GM18526 (cell line): ENCODE data around the gene UMODL1.

Source experiments
- POLR2A ChIP-seq: IDR thresholded peaks from 3 replicates; pipeline ENCODE4 v1.6.1; 2011; ENCODE audit not compliant: insufficient read length; ENCODE audit errors: extremely low read depth

The UMODL1 gene

GRCh38 chr21:42147386-42148020, 76.4 kb downstream of the UMODL1 start:
- no peak for TF ChIP-seq POLR2A

GRCh38 chr21:42148097-42148496, 77.0 kb downstream of the UMODL1 start:
- TF ChIP-seq POLR2A: no peak

GRCh38 chr21:42148584-42148983, 77.5 kb downstream of the UMODL1 start:
- no peak for TF ChIP-seq POLR2A

DNA sequence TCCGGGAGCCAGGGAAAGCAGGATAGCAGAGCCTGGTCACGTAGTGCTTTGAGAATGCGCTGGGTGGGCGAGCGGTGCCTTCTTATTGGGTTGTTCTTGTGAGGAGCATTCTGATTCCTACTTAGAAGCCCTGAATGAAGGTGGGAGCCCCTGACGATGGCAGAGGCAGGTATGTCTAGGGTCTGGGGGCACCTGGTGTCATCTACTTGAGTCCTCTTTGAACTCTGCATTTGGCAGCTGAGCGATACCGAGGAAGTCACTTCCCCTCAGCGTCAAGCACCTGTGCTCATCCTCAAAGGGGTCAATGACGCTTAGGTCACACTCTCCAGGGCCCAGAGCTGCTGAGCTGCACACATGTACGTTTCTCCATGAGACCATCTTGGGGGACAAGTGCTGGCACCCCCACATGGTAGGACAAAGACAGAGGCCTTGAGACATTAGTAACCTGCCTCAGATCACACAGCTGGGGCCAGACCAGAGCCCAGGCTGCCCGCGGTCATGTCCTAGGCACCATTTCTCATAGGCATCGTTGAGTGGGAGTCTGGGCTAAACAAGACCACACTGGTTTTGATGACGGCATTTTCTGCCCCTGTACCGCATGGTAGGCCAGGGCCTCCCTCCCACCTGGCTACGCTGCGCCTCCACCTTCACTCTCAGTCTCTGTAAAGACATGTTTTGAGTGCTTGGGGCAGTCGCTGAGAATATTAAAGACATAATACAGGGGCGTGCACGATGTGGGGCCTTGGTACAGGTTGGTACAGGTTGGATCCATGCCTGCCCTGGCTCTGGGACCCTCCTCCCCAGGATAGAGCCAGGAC, 78.7 kb downstream of the UMODL1 start:
- no peak for TF ChIP-seq POLR2A

- TF ChIP-seq POLR2A: no peak
Measured at GRCh38 chr21:42150474-42151085, 79.5 kb downstream of the UMODL1 start.

DNA sequence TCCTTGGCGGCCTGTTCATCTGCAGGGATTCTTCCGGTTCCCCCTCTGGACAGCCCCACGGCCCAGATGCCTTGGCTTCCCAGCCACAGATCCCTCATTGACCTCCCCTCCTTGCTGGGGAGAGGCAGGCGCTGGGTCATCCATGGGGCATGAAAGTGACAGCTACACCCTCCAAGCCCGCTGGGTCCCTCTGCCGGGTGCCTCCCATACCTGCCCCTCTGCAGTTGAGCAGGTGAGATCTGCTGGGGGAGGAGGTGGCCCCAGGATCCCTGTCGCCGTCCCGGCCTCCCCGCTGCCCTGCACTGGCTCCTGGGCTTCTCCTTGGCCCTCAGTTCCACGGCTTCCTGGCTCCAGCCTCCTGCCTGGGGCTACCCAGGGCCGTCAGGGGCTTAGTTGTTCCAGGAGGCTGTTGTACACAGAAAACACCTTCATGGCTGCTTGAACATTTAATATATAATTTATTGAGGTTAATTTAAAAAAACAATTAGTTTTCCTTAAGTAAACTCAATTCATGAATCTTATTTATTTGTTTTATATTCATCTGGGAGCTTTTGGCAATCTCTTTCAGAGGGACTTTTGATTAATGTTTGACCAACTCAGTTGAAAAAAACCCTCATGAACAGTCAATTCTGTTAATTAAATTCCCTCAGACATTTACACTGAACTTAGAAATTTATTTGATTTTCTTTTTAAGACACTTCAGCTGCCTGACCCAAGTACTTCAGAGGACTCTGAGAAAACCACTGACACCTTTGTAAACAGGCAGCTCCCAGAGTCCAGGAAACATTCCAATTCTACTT, 80.2 kb downstream of the UMODL1 start:
- no peak for TF ChIP-seq POLR2A

- TF ChIP-seq POLR2A: no peak
Measured at GRCh38 chr21:42151948-42152220, 80.8 kb downstream of the UMODL1 start.

DNA sequence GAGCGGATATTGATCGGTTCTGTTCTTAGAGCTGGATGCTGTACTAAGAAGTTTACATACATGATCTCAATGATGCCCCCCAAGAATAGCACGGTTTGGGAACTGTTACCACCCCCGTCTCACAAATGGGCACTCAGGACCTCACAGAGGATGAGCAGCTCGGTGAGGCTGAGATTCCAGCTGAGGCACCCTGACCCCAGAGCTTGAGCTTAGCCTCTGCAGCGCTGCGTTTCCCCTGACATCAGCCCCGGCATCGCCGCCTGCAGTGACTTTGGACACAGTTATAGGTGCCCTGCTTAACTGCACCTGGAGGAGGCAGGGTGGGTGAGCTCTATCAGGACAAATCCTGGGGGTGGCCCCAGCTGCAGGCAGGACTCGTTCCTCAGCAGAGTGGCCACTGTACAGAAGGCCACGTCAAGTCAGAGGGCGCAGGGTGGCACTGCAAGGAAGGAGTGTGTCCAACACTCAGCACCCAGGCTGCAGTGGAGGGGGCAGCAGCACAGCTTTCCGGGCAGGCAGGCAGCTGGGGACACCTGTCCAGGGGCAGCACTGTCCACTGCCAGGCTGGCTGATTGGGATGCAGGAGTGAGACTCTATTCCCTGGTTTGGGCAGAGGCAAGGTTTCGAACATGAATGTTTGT, 82.0 kb downstream of the UMODL1 start:
- TF ChIP-seq POLR2A: no peak

- TF ChIP-seq POLR2A: no peak
Measured at GRCh38 chr21:42153746-42154145, 82.6 kb downstream of the UMODL1 start.

DNA sequence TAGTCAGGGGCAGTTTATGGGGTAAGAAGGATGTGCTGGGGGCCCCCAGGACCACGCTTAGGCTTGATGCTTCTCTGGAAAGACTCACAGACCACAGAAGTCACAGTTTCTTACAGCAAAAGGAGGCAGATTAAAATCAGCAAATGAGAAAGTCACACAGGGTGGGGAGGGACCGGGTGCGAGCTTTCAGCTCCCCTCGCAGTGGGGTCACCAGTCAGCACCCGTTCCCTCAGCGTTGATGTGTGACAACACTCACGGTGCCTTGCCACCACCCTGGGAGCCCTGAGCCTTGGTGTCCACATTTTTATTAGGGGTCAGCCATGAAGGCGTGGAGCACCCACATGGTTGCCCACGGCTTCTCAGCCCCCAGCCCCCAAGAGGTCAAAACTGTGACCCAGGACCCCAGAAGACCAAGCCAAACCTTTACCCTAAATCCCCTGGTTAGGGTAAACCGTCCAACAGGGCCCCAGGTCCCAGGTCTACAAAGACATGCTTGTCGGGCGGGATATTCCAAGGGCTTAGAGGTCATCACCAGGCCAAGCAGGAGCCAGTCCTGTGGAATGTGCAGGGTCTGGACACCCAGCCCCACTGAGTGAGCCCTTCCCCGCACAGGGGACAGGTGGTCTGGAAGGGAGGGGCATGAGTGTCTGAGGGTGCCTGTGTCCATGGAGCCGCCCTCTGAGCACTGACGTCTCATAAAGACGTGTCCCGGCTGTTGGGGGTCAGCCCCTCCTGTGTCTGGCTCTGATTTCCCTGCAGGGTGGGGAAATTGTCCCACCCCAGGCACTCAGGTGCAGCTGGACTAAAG, 83.3 kb downstream of the UMODL1 start:
- TF ChIP-seq POLR2A: no peak

GRCh38 chr21:42155045-42155855, 84.1 kb downstream of the UMODL1 start:
- TF ChIP-seq POLR2A: no peak

DNA sequence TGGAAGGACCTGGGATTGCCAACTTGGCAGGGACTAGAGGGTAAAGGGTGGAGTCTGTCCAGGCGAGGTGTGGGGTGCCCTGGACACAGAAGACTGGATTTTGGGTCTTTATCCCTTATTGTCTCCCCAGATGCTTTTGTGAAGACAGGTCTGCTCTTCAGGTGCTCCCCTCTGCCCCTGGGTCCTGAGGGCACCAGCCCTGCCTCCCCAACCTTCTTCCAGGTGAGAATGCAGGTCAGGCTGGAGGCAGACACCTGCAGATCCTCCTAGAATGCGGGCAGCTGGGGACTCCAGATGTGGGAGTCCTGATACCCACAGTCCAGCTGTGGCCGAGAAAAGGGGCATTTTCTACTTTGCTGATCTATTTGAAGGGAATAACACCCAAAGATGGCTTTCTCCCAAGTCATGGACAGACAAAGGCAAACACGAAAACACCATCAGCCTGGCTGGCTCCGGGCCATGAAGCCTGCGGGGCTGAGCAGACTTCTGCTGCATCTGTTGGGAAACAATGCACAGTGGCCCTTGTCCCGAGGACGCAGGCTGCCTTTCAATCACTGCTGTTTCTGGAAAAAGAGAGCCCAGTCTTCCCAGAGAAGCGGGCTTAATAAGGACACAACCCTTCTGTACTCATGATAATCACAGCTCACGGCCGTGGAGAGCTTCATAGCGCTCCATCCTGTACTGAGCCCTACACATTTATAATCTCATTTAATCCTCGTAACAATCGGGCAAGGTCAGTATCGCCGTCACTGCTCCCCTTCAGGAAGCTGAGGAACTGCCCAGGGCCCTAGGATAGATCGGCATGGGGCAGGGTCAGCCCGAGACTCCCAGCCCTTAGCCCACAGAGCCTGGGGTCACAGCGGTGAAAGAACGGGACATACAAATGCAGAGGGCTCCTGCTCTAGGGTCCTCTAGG, 85.8 kb downstream of the UMODL1 start:
- no peak for TF ChIP-seq POLR2A
